ENCODE results near the gene CCDC183.

- TF ChIP-seq CTCF (IDR thresholded peaks at IDR 0.05) (no peak), POLR2AphosphoS5 (IDR thresholded peaks at IDR 0.05) (no peak), EP300 (IDR thresholded peaks at IDR 0.05; ENCODE audit: low read depth) (no peak), POLR2A (IDR thresholded peaks at IDR 0.05) (no peak)
Observed at GRCh38 chr9:136748666-136749611, 47.2 kb upstream of the CCDC183 start.
